ENCODE results near the gene FEZF1. TPM values are rescaled to one million over a fixed set of nuclear protein-coding genes. Genes with fewer than 3 reads are reported as not detected.
A peak's percentile ranks its signal among the peaks of the same experiment; 100 is the strongest.

FEZF1 gene
- polyA plus RNA-seq, 1 donor from 2014 or later, result 1.1 TPM

DNA sequence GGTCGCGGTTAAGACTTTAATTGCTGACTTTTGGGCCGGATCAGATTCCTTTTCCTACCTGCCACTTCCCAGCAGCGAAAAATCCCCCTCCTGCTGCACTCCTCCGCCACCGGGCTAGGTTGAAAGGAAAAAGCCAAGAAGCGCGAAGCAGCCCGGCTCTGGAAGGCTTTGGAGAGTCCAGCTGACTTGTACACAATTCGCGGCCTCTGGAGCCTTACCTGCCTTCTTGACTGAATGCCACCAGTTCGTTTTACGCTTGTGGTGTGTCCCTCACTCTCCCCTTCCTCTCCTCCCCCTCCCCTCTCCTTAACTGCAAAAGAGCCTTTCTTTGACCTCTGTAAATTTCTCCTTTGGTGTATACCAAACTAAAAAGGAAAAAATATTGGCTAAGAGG is 2.7 kb upstream of the FEZF1 start:
- Histone ChIP-seq H3K9me3 (ENCODE audit: low read length) (no peaks in the 10 kb centered on the region), H3K9me2 (ENCODE audit: insufficient read depth, low read length) (no peaks in the 10 kb centered on the region), H3K4me2 (ENCODE audit: low read length) (no peak overlapping the region), H3K27ac (ENCODE audit: low read length) (no peak overlapping the region), H3F3A (ENCODE audit: insufficient read depth, low read length, poor library complexity, severe bottlenecking) (peaks cover 7% of the 10 kb centered on the region), H2AFZ (ENCODE audit: low read depth, low read length) (no peak overlapping the region), H3K36me3 (ENCODE audit: insufficient read depth, low read length) (no peaks in the 10 kb centered on the region), H3K9ac (ENCODE audit: low read length) (peak overlapping the region; percentile 52), H3K79me2 (replicated peaks; ENCODE audit: insufficient read depth, low read length) (peaks cover 98% of the 10 kb centered on the region), H3K27me3 (ENCODE audit: insufficient read depth, low read depth, low read length) (peaks cover 100% of the 10 kb centered on the region), H4K20me1 (ENCODE audit: insufficient read depth) (no peaks in the 10 kb centered on the region), H3K4me3 (ENCODE audit: low read length) (peak overlapping the region; percentile 86)
- TF ChIP-seq MXI1 (conservative IDR thresholded peaks at IDR 0.05; ENCODE audit: poor library complexity, severe bottlenecking), result no peak
- TF ChIP-seq SMC3 (conservative IDR thresholded peaks at IDR 0.05; ENCODE audit: poor library complexity), result no peak
- TF ChIP-seq REST (IDR thresholded peaks at IDR 0.05; ENCODE audit: borderline replicate concordance), result no peak
- TF ChIP-seq, protein P1, sequence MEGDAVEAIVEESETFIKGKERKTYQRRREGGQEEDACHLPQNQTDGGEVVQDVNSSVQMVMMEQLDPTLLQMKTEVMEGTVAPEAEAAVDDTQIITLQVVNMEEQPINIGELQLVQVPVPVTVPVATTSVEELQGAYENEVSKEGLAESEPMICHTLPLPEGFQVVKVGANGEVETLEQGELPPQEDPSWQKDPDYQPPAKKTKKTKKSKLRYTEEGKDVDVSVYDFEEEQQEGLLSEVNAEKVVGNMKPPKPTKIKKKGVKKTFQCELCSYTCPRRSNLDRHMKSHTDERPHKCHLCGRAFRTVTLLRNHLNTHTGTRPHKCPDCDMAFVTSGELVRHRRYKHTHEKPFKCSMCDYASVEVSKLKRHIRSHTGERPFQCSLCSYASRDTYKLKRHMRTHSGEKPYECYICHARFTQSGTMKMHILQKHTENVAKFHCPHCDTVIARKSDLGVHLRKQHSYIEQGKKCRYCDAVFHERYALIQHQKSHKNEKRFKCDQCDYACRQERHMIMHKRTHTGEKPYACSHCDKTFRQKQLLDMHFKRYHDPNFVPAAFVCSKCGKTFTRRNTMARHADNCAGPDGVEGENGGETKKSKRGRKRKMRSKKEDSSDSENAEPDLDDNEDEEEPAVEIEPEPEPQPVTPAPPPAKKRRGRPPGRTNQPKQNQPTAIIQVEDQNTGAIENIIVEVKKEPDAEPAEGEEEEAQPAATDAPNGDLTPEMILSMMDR (IDR thresholded peaks at IDR 0.05; ENCODE audit: poor library complexity, severe bottlenecking), result no peak

GRCh38 chr7:122306320-122307227 is 2.0 kb upstream of the FEZF1 start:
- H2AFZ ChIP-seq (ENCODE audit: low read depth, low read length), result no peak overlapping the region
- peak overlapping the region; percentile 52 for H3K9ac ChIP-seq (ENCODE audit: low read length)
- H3K36me3 ChIP-seq (ENCODE audit: insufficient read depth, low read length), result no peaks in the 10 kb centered on the region
- peaks cover 98% of the 10 kb centered on the region for H3K79me2 ChIP-seq (replicated peaks; ENCODE audit: insufficient read depth, low read length)
- H3K27me3 ChIP-seq (ENCODE audit: insufficient read depth, low read depth, low read length), result peaks cover 100% of the 10 kb centered on the region
- peaks cover 7% of the 10 kb centered on the region for H3F3A ChIP-seq (ENCODE audit: insufficient read depth, low read length, poor library complexity, severe bottlenecking)
- no peak overlapping the region for H3K27ac ChIP-seq (ENCODE audit: low read length)
- H3K9me3 ChIP-seq (ENCODE audit: low read length), result no peaks in the 10 kb centered on the region
- no peaks in the 10 kb centered on the region for H4K20me1 ChIP-seq (ENCODE audit: insufficient read depth)
- peak overlapping the region; percentile 67 for H3K4me2 ChIP-seq (ENCODE audit: low read length)
- peak overlapping the region; percentile 86 for H3K4me3 ChIP-seq (ENCODE audit: low read length)
- TF ChIP-seq REST (IDR thresholded peaks at IDR 0.05; ENCODE audit: borderline replicate concordance) (no peak), EZH2 (IDR thresholded peaks at IDR 0.05; ENCODE audit: borderline replicate concordance, insufficient read depth, low read length, poor library complexity, severe bottlenecking) (no peak), POLR2AphosphoS5 (IDR thresholded peaks at IDR 0.05) (no peak), RAD21 (conservative IDR thresholded peaks at IDR 0.05) (no peak), MXI1 (conservative IDR thresholded peaks at IDR 0.05; ENCODE audit: poor library complexity, severe bottlenecking) (no peak), TAF1 (IDR thresholded peaks at IDR 0.05; ENCODE audit: low read depth) (no peak), SMC3 (conservative IDR thresholded peaks at IDR 0.05; ENCODE audit: poor library complexity) (no peak), EP300 (conservative IDR thresholded peaks at IDR 0.05; ENCODE audit: poor library complexity, severe bottlenecking) (no peak)
- TF ChIP-seq, protein P1 (IDR thresholded peaks at IDR 0.05; ENCODE audit: poor library complexity, severe bottlenecking), result no peak
- H3K9me2 ChIP-seq (ENCODE audit: insufficient read depth, low read length), result no peaks in the 10 kb centered on the region
